SIG-M5 treated with dmso at 0.1 percent for 504 hours (cell line): ENCODE measurements around the gene CNKSR2.

Experiments used
- DNase-seq: peaks from one replicate; lab custom pipeline; 2025; ENCODE audit not compliant: unreplicated experiment; lab: John Stamatoyannopoulos, UW

CNKSR2 gene

DNA sequence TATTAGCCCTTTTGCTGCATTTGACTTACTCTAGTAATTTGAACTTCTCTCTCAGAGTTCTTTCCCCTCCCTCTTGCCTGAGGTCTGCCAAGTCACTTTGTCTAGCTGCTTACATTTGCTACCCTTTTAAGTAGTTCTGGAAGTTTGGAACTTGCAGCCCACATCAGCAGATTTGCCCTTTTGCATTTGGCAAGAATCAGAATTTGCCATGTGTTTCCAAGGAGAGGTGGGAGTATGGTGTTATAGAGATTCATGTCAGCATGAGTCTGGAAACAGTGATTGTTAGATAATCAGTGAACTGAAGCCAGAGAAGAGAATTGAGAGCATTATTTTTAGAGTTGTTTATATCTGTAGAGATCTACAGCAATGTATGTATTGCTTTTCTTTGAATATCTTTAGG lies 231.8 kb downstream of the CNKSR2 start:
- no peak for DNase-seq

DNA sequence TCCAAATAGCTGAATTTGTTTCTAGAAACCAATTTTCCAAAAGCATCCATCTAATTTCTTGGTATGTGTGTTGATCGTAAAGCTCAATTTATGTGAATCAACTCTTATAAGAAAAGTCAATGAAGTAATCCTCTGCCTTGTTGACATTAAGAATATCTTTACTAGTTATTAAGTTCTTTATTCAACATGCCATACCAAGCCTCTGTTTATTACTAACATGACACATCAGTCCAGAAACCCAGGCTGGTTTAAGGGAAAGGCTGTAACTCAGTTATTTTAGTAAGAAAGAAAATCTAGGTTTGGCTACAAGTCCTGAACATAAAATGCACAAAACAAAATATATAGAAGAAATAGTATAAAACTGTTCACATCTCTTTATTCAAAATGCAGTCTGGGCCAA lies 235.9 kb downstream of the CNKSR2 start:
- DNase-seq = no peak

DNA sequence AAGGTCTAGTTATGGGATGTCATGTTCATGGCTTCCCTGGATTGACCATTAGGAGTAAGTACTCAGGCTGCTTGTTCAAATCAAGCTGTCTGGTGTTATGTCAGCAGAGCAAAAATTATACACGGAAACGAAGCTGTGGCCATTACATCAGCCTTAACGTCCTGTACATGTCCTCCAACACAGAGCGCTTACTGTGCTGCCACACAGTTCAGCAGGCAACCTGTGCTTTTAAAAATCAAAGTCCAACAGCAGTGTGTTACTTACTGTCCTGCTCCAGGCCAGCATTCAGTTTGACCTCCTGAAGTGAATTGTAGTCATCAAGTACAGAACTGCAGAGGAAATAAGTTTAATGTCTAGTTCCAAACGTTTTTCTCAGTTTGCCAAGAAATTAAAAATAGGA lies 237.9 kb downstream of the CNKSR2 start:
- DNase-seq = no peak

DNA sequence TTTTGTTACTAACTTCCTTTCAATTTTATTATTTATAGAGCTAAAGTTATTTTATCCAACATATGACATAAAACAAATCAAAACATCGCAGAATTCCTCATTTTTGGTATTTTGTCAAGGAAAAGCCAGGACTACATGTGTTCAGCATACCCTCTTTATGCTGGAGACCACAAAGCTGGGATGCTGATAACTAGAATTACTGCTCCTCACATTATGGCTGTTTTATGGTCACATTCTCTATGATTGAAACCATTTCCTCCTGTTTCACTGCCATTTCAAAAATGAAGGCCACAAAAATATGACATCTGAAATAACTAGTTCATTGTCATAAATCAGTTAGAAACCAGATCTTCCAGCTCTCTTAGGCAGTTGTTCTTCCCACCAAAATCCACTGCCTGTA lies 242.2 kb downstream of the CNKSR2 start:
- DNase-seq = no peak

DNA sequence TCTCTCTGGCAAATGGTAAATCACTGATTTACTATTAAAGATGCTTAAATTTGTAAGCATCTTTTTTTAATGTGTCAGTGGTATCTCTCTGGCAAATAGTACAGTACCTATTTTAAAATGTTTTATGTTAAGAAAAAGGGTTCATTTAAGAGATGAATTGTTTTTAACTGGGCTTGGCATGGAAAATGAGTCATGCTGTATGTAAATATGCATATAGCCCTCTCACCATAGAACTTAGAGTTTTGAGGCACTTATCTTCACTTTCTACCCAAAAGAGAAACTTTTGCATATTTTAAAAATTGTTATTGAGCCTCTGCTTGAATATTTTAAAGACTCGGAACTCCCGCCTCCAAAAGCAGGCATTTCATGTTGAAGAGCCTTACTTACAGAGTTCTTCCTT lies 246.0 kb downstream of the CNKSR2 start:
- DNase-seq = no peak

DNA sequence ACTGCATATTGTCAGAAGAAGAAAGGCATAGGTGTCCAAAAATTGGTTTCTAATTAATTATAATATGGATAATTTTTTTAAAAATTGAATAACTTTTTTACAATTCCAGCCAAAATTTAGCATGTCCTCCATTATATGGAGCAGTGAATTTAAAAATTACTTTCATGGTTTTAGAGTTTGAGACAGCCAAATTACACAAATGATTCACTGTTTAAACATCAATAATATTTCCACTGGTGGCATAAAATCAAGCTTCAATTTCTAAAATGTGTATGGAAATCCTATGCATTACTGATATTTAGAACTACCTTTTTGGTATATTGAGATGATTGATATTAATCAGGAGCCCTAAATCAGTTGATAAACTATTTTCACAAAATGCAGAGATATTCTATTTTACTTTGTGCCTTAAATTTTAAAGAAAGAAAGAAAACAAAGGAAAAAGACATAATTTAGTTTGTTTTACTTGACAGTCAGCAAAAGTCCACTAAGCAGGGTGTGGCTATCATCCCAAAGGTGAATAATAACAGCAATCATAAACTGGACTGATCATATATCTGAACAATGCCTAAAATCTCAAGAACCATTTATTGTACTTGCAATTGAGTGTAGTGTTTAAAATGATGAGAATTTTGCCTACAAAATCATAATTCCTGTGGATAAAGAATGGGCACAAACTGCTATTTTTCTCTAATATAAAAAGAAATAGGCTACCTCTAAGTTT lies 249.7 kb downstream of the CNKSR2 start:
- DNase-seq = no peak

DNA sequence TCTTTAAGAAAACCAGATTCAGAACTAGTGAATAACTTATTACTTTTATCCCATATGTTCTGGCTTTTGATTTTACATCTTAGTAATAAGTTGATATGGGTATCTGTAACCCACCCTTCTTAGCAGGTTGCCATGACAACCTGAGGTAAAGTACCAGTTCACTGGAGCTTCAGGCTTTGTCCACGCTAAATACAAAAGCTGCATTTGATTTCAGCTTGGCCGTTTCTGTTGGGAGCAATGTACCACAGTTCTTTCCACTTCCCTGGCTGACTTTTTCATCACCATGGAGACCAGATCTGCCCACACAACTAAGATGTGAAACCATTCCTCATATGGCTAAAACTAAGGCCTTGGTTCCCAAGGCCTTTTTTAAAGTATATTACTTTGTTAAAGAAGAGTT lies 257.8 kb downstream of the CNKSR2 start:
- DNase-seq = no peak

DNA sequence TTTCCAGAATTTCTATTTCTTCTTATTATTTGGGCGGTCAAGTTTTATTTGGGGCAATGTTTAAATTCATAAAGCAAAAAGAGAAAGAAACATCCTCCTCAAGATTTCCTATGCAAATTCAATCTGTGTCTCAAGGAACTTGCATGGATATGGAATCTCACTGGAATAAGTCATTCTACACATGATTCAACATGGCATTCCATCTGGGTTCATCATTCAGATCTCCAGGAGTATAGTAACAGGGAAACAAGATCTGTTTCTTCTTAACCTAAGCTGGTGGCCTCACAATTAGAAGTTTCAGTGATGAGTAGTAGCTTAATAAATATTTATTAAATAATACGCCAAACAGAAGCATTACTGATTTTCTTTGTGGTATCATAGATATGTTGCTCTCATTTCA lies 264.1 kb downstream of the CNKSR2 start:
- DNase-seq = no peak

DNA sequence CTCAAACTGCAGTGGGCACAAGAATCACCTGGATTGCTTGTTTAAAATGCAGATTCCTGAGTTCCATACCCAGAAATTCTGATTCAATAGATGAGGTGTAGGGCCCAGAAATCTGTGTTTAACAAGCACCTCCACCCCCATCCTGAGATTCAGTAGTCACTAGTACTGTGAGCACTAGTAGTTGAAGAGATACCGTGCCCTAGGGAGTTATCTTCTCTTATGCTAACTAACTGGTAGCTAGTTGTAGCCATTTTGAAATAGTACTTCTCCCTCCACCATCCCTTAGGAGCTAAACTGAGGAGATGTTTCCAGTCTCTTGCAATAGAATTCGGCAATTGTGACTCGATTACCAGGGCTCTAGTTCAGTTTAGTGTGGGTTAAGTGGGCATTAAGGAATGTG lies 265.6 kb downstream of the CNKSR2 start:
- DNase-seq = no peak

DNA sequence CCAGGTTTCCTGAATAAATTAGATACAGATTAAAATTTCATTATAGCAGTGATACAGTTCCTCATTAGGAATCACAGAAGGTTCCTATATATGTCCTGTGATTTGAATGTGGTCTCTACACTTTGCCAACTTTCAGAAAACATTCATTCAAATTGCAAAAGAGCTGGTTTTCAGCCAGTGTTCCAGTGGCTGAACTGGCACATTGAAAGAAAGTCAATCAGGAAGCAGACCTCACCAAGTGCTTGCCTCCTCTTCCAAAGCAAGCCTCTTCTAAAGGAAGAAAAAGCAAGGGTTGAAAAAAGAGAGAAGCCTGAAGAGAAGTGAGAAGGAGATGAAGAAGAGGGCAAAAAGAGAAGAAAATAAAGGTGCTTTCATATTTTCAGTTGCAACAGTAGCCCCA lies 271.2 kb downstream of the CNKSR2 start:
- DNase-seq = no peak

DNA sequence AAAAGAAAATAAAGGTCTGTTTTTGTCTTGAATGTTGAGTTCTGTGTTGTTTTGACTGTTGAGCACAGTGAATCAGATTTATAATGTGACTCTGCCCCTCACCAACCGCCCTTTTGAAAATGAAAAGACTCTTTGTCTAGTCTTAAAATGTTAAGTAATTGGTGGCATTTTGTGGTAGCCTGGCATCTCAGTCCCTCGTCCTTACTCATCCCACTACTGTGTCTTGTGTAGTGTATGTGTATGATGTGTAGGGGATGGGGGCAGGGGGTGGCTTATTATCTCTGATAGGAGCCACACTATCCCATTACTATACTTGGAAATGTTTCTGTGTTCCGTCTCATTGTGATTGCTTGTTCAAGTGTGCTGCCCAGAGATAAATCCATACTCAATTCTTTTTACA lies 271.7 kb downstream of the CNKSR2 start:
- no peak for DNase-seq

DNA sequence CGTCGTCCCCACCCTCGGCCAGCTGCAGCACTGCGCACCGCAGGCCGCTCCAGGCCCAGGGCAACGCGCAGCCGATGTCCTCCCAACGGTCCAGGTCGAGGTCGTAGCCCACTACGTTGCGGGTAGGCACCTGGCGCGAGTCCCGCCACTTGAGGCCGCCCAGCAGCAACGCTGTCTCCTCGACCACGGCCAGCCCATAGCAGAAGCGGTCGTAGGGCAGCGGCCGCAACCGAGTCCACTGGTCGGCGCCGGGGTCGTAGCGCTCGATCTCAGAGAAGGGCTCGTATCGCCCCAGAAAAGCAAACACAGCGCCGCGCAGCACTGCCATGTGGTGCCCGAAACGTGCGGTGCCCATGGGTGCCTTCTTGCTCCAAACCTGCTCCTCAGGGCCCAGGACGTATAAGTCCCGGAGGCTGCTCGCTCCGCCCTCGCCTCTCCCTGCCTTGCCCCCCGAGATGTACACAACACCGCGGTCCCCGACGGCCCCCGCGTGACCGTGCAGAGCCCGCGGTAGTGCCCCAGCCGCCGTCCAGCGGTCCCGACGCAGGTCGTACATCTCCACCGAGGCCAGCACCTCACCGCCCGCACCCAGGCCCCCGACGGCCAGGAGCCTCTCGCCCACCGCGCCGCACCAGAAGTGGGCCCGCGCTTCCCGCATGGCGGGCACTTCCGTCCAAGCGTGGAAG lies 281.8 kb downstream of the CNKSR2 start:
- DNase-seq = no peak

DNA sequence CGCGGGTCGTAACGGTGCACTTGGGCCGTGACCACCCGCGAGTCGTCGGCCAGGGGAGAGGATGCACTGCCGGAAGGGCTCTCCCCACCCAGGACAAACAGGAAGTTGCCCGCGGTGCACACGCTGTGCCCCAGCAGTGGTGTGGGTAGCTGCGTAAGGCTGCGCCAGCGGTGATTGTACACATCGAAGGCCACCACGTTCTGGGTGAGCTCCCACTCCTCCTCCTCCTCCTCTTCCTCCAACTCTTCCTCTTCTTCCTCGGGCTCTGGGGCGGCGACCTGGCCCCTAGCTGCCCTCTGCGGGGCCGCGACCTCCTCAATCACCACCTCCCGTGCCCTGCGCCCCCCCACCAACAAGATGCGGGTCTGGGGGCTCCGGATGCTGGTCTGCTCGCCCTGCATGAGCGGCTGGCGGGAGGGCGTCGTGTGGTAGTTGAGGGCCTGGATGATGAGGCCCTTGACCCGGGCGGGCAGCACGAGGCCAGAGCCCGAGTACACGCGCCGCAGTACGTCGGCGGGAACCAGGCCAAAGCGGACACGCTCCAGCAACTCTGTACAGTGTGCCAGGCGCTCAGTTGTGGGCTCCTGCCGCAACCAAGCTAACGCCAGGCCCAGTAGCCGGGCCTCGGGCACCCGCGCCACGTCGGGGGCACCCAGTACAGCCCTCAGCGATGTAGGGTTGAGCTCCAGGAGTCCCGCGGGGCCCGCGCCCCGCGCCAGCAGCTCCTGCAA lies 282.5 kb downstream of the CNKSR2 start:
- no peak for DNase-seq

DNA sequence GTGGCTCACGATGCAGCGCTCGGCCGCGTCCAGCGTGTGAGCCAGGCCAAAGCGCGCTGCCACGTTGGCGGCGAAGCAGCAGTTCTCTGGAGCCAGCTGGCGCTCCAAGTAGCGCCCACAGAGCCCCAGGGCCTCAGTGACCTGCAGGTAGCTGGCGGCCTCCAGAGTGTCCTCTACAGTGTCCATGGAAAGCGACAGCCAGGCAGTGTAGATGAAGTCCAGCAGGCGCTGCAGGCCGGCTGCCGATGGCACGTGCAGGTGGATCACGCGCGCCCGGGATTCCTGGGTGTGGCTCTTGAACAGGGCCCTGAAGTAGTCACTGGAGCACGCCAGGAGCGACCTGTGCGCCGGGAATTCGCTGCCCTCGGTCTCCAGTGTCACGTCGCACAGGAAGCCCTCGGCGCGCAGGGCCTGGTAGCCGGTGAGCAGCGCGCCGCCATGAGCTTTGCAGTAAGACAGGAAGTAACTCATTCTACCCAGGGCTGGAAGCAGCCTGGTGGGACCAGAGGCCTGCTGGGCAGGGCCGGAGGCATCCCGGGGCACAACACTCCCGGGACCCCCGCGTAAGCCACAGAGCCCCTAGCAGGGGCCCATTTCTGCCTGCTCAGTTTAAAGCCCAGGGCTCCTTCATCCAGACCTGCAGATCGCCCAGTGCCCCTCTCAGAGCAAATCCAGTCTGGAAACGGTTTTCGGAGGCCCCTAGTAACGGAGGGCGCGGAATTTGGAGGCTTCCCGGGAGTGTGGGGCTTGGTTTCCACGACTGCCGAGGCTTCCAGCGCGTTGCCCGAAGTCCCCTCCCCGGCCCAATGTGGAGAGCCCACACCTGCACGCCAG lies 283.3 kb downstream of the CNKSR2 start:
- DNase-seq = no peak

DNA sequence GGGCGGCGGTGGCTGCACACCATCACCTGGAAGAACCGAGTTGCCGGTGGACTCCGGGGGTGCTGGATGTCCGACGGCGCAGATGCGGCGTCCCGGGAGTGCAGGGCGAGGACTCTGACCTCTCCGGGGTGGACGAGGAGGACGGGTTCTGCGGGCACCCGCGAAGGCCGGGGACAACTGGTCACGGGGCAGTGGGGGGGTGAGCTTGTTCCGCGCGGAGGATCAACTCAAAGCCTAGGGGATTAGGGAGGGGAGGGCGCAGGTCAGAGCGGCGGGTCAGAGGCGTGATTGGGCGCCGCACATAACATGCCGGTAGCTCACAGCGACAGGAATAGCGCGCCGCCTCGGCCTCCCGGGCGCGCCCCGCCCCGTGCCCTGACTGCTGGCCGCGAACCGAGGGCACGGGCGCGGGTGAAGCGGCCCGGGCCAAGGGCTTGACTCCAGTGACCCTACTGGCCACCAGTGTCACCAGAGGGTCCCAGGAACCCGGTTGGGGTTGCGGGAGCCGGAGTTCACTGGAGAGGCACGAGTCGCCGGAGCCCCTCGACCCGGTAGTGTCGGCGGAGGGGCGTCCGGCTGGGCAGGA lies 284.0 kb downstream of the CNKSR2 start, which contains the start of gene KLHL34:
TSS of gene KLHL34 (minus strand) at position 179 of the 586 bp plus-strand sequence. CDS start 542 bp downstream, outside the sequence.
- DNase-seq = no peak

DNA sequence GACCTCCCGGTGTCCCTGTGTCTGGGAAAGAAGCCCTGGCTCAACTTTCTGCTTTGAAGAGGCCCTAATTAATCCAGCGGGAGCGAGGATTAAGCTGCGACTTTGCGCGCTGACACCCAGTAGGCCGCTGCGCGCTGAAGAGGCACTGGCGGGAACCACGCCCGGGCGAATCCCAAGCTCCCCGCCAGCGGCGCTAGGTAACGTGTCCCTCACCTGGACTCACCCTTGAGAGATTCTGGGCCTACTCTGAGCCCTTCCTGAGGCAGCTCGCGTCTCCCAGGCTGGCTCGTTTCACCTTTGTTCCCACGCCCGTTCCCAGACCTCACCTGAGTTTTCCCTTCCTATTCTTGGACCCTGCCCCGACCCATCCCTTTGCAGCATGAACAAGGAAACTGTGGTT lies 284.5 kb downstream of the CNKSR2 start:
- DNase-seq = no peak

DNA sequence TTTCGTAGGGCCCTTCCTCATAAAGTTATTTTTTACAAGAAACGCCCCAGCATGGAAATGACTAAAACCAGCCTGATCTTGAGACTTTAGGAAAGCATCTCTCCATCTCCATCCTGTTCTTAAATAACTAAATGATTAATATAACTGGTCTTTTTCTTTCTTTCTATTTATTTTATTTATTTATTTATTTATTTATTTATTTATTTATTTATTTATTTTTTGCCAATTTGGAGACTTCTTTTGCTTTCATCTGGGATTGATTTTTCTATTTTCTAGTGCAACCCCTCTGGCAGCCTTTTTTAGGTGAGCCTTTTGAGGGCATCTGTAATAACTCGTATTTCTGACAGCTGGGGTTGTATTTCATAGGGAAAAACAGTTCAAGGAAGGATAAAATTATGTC lies 285.1 kb downstream of the CNKSR2 start:
- DNase-seq = no peak

DNA sequence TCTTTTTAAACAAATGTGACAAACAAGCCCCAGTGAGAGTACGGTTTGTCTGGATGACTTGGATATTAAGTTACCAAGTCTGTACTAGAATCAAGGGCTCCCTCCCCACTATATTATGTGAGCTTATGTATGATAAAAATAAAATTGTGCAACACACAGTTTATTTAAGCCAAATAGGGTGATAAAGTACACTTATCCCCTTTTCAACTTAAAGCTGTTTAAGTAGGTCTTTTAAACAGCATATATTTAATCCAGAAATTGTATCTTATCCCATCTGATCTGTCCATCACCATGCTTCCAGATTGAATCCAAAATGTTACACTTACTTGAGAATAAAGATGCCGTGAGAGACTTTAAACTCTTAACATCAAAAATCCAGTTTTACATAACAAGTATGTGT lies 285.9 kb downstream of the CNKSR2 start:
- no peak for DNase-seq

DNA sequence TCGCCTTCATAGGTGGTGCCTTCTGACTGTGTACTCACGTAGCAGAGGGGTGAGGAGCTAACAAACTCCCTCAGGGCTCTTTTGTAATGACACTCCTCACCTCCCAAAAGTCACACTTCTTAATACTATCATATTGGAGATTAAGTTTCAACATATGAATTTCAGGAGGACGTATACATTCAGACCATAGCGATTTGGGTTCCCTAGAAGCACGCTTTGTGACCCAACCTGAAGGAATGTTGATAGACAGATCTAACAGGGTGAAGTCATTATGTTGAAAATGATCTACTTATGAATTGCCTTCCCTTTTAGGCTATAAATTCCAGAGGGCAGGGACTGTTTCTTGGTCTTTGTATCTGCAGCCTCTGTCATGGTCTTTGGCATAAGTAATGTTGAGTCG lies 287.1 kb downstream of the CNKSR2 start:
- no peak for DNase-seq

DNA sequence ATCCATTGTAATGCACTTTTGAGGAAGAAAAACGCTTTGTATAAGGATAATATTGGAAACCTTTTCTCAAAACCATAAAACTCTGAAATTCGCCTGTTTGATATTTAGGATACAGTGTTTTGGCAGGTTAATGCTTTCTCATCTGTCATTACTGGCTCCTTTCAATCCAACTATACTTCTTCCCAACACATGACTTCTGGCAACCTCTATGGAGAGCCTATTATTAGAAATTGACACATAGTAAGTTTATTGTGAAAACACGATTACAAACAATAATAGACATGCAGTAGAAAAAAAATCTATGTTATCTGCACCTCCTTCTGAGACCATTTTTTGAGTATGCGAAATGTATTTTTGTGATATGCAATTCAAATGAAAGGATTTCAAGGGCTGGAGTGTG lies 288.5 kb downstream of the CNKSR2 start:
- DNase-seq = no peak

DNA sequence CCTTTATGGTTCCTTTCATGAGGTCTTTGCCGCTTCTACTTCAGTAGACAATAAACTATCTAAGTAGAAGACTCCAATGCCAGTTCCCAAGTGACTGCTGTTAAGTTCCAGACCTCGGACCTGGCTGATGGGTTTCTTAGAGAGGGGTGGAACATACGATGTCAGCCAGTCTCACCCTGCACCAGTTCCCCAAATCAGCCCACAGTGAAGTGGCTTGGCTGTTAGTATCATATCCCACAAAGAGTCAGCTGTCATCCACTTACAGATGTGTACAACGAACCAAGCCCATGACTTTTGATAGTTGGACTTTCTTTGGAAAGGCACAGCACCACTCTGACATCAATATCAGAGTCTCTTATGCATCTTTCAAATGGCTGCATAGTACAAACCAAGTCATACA lies 292.0 kb downstream of the CNKSR2 start:
- no peak for DNase-seq
